GM20000 (cell line): ENCODE measurements around the gene SCD5.

ENCODE experiments used
- DNase-seq: peaks from one replicate; pipeline ENCODE4 v3.0.0; 2012; ENCODE audit warnings: low spot score
- CTCF ChIP-seq: IDR thresholded peaks from 2 replicates; pipeline ENCODE4 v1.5.1; 2012; ENCODE audit warnings: mild to moderate bottlenecking, control low read depth; ENCODE audit errors: extremely low read depth, missing control alignments

Gene SCD5

GRCh38 chr4:82611982-82612381 lies 186.6 kb downstream of the SCD5 start:
- no peak for TF ChIP-seq CTCF

GRCh38 chr4:82611527-82611926 lies 187.1 kb downstream of the SCD5 start:
- DNase-seq = no peak
- TF ChIP-seq CTCF = no peak

More at GRCh38 chr4:82611982-82612381, 186.6 kb downstream of the SCD5 start:
- DNase-seq = no peak

- no peak for TF ChIP-seq CTCF
- no peak for DNase-seq
These were observed 188.6 kb downstream of the SCD5 start for GRCh38 chr4:82610041-82610440.

- no peak for DNase-seq
- TF ChIP-seq CTCF = no peak
These were observed 192.0 kb downstream of the SCD5 start for GRCh38 chr4:82606622-82607021.

GRCh38 chr4:82604522-82604921 lies 194.1 kb downstream of the SCD5 start:
- no peak for DNase-seq
- TF ChIP-seq CTCF = no peak

GRCh38 chr4:82601242-82602015 lies 197.2 kb downstream of the SCD5 start:
- no peak for TF ChIP-seq CTCF
- DNase-seq = no peak

GRCh38 chr4:82599336-82599735 lies 199.3 kb downstream of the SCD5 start:
- TF ChIP-seq CTCF = no peak
- no peak for DNase-seq
